HUES64 (cell line): ENCODE data around the gene IRF4.

ENCODE experiments used
- H3K27ac ChIP-seq: 2 replicates; pipeline ENCODE4 v1.7.0; 2013; ENCODE audit warnings: low read depth, low read length, inconsistent platforms
- H3K27me3 ChIP-seq: 2 replicates; pipeline ENCODE4 v1.6.1; 2013; ENCODE audit warnings: mild to moderate bottlenecking, low read length; ENCODE audit not compliant: insufficient read depth
- H3K36me3 ChIP-seq: 2 replicates; pipeline ENCODE4 v1.6.1; 2013; ENCODE audit warnings: mild to moderate bottlenecking, low read length; ENCODE audit not compliant: insufficient read depth
- H3K4me1 ChIP-seq: 2 replicates; pipeline ENCODE4 v1.6.1; 2013; ENCODE audit warnings: mild to moderate bottlenecking, low read length, moderate library complexity; ENCODE audit not compliant: insufficient read depth
- H3K4me3 ChIP-seq: 2 replicates; pipeline ENCODE4 v1.5.1; 2013; ENCODE audit warnings: mild to moderate bottlenecking, low read length, moderate library complexity
- H3K9ac ChIP-seq: 2 replicates; pipeline ENCODE4 v1.6.1; 2013; ENCODE audit warnings: mild to moderate bottlenecking, low read depth, low read length
- H3K9me3 ChIP-seq: 2 replicates; pipeline ENCODE4 v1.6.1; 2013; ENCODE audit warnings: low read depth, low read length; ENCODE audit not compliant: insufficient read depth
- WGBS: fragments of 150-250, 120-280 bp; methylation state at CpG from one replicate; pipeline ENCODE4 v1.1.7; 2013; ENCODE audit warnings: missing lambda C conversion rate; 5-methylcytosine and 5-hydroxymethylcytosine counted together

Gene IRF4

GRCh38 chr6:443621-444159 is 52.1 kb downstream of the IRF4 start:
- Histone ChIP-seq H3K27me3 (no peaks in the 10 kb centered on the region), H3K36me3 (no peaks in the 10 kb centered on the region), H3K4me3 (no peak overlapping the region), H3K9ac (no peak overlapping the region), H3K27ac (no peak overlapping the region), H3K4me1 (no peaks in the 10 kb centered on the region), H3K9me3 (peaks cover 4% of the 10 kb centered on the region)
- 92% methylated on average over 19 of the region's 19 CpGs for WGBS

GRCh38 chr6:444653-445275 is 53.2 kb downstream of the IRF4 start:
- no peaks in the 10 kb centered on the region for H3K27me3 ChIP-seq
- no peak overlapping the region for H3K9ac ChIP-seq
- H3K4me3 ChIP-seq: no peak overlapping the region
- H3K9me3 ChIP-seq: peaks cover 12% of the 10 kb centered on the region
- H3K27ac ChIP-seq: no peak overlapping the region
- H3K4me1 ChIP-seq: no peaks in the 10 kb centered on the region
- no peaks in the 10 kb centered on the region for H3K36me3 ChIP-seq
- 91% methylated on average over 18 of the region's 18 CpGs for WGBS

- Histone ChIP-seq H3K27ac (no peak overlapping the region), H3K9ac (no peak overlapping the region), H3K9me3 (peaks cover 12% of the 10 kb centered on the region), H3K4me1 (no peaks in the 10 kb centered on the region), H3K27me3 (no peaks in the 10 kb centered on the region), H3K4me3 (no peak overlapping the region), H3K36me3 (no peaks in the 10 kb centered on the region)
- WGBS: 89% methylated on average over 11 of the region's 11 CpGs
Measured at GRCh38 chr6:445571-446417, 54.2 kb downstream of the IRF4 start.

GRCh38 chr6:446418-447366 is 55.1 kb downstream of the IRF4 start:
- H3K27me3 ChIP-seq: no peaks in the 10 kb centered on the region
- WGBS: 93% methylated on average over 28 of the region's 28 CpGs
- no peaks in the 10 kb centered on the region for H3K4me1 ChIP-seq

GRCh38 chr6:447381-448165 is 56.0 kb downstream of the IRF4 start:
- Histone ChIP-seq H3K9ac (no peak overlapping the region), H3K27me3 (no peaks in the 10 kb centered on the region), H3K36me3 (no peaks in the 10 kb centered on the region), H3K4me3 (no peak overlapping the region), H3K27ac (no peak overlapping the region), H3K4me1 (no peaks in the 10 kb centered on the region), H3K9me3 (peaks cover 14% of the 10 kb centered on the region)
- WGBS: 93% methylated on average over 28 of the region's 29 CpGs

More at GRCh38 chr6:446418-447366, 55.1 kb downstream of the IRF4 start:
- no peak overlapping the region for H3K4me3 ChIP-seq
- peaks cover 14% of the 10 kb centered on the region for H3K9me3 ChIP-seq
- no peak overlapping the region for H3K9ac ChIP-seq
- no peaks in the 10 kb centered on the region for H3K36me3 ChIP-seq
- no peak overlapping the region for H3K27ac ChIP-seq

GRCh38 chr6:448296-449056 is 56.9 kb downstream of the IRF4 start:
- Histone ChIP-seq H3K4me1 (no peaks in the 10 kb centered on the region), H3K36me3 (no peaks in the 10 kb centered on the region), H3K9ac (no peak overlapping the region), H3K27me3 (no peaks in the 10 kb centered on the region), H3K27ac (no peak overlapping the region), H3K4me3 (no peak overlapping the region), H3K9me3 (peaks cover 14% of the 10 kb centered on the region)
- 95% methylated on average over 19 of the region's 19 CpGs for WGBS

- Histone ChIP-seq H3K27ac (no peak overlapping the region), H3K27me3 (no peaks in the 10 kb centered on the region), H3K4me3 (no peak overlapping the region), H3K36me3 (no peaks in the 10 kb centered on the region), H3K9ac (no peak overlapping the region), H3K9me3 (peaks cover 14% of the 10 kb centered on the region), H3K4me1 (no peaks in the 10 kb centered on the region)
- 89% methylated on average over 12 of the region's 12 CpGs for WGBS
Measured at GRCh38 chr6:449057-449430, 57.5 kb downstream of the IRF4 start.

- Histone ChIP-seq H3K4me3 (no peak overlapping the region), H3K9ac (no peak overlapping the region), H3K4me1 (no peaks in the 10 kb centered on the region), H3K36me3 (no peaks in the 10 kb centered on the region), H3K9me3 (peaks cover 14% of the 10 kb centered on the region), H3K27me3 (no peaks in the 10 kb centered on the region), H3K27ac (no peak overlapping the region)
- WGBS: 93% methylated on average over 62 of the region's 62 CpGs
Measured at GRCh38 chr6:449486-450419, 58.2 kb downstream of the IRF4 start.

- Histone ChIP-seq H3K4me3 (no peak overlapping the region), H3K4me1 (no peaks in the 10 kb centered on the region), H3K36me3 (no peaks in the 10 kb centered on the region), H3K27ac (no peak overlapping the region), H3K27me3 (no peaks in the 10 kb centered on the region), H3K9ac (no peak overlapping the region), H3K9me3 (peaks cover 14% of the 10 kb centered on the region)
- 97% methylated on average over 12 of the region's 12 CpGs for WGBS
Measured at GRCh38 chr6:451336-451735, 59.8 kb downstream of the IRF4 start.
